Vagina (tissue), 2 donors: Measurements from ENCODE around the gene BBIP1. TPM values are rescaled to one million over a fixed set of nuclear protein-coding genes. Genes with fewer than 3 reads are reported as not detected.

Experiments
- DNase-seq, 2 donors: peaks; one replicate each; pipeline ENCODE4 v3.0.0-alpha.2; 2017; ENCODE audit errors: extremely low spot score in 2 of 2
- H3K27ac ChIP-seq: fragments of 200-600 bp; sonication (generic); one replicate; pipeline ENCODE4 v1.5.1; 2019
- H3K27me3 ChIP-seq: fragments of 200-600 bp; sonication (generic); one replicate; pipeline ENCODE4 v1.5.1; 2019
- H3K36me3 ChIP-seq, 2 donors: fragments of 200-600 bp; sonication (generic); one replicate each; pipeline ENCODE4 v1.5.1; 2017 to 2019
- H3K4me1 ChIP-seq: fragments of 200-600 bp; sonication (generic); one replicate; pipeline ENCODE4 v1.5.1; 2019
- H3K4me3 ChIP-seq, 2 donors: fragments of 200-600 bp; sonication (generic); 1 replicate in 1 of 2; 2 replicates in 1 of 2; pipeline ENCODE4 v1.5.1; 2016 to 2019
- H3K9me3 ChIP-seq: fragments of 200-600 bp; sonication (generic); one replicate; pipeline ENCODE4 v1.5.1; 2019
- CTCF ChIP-seq, 3 experiments: fragments of 450-650 bp in 2 of 3; fragments of 200-600 bp in 1 of 3; sonication (generic) in 1 of 3; IDR thresholded peaks; one replicate each; pipeline ENCODE4 v1.5.1; 2017 to 2019; ENCODE audit warnings: antibody characterized with exemption in 3 of 3, mild to moderate bottlenecking in 2 of 3, moderate library complexity in 2 of 3
- POLR2A ChIP-seq, 2 donors: fragments of 450-650 bp; IDR thresholded peaks; one replicate each; pipeline ENCODE4 v1.6.1; 2017; ENCODE audit warnings: antibody characterized with exemption in 2 of 2, mild to moderate bottlenecking in 2 of 2, moderate library complexity in 2 of 2
- POLR2AphosphoS5 ChIP-seq, 2 donors: sonication (generic); formaldehyde crosslinking; IDR thresholded peaks; one replicate each; pipeline ENCODE4 v1.9.0; 2017; ENCODE audit warnings: antibody characterized with exemption in 2 of 2, mild to moderate bottlenecking in 2 of 2, low read depth in 1 of 2; ENCODE audit not compliant: insufficient read depth in 1 of 2
- intact Hi-C: fragments of 100-400 bp; cut with DNase I; formaldehyde crosslinking; loops from one replicate; pipeline ENCODE4 v1.15.1; 2023
- total RNA-seq: library from RNA; depleted of rRNA; stranded (reverse); fragments of >200 nt; gene quantifications from one replicate; pipeline ENCODE4 v1.2.3, GENCODE V29; 2016

BBIP1 gene
- total RNA-seq, 1 donor from 2014 or later = 15.2 TPM

DNA sequence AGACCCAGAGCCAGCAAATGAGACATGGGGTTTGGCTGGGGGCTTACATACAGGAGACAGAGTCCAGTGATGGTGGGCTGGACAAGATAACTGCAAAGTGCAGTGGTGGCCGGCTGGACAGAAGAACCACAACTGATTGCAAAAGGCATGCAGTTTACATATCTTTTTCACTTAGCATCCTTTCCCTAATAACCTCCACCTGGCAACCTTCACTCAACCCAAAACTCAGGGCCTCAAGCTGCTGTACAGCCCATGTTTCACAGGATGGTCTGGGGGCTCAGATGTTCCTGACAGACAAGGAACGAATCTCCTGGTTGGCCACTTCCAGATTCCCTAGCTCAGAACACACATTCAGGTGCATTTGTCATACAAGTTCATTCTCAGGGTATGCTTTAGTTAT is 55.0 kb downstream of the BBIP1 start:
- Histone ChIP-seq H3K27ac (peak overlapping the region; percentile 86), H3K36me3 (no peaks in the 10 kb centered on the region), H3K9me3 (no peaks in the 10 kb centered on the region), H3K4me3 (no peak overlapping the region), H3K27me3 (no peaks in the 10 kb centered on the region), H3K4me1 (peaks cover 89% of the 10 kb centered on the region)
- no peak for TF ChIP-seq POLR2AphosphoS5 (IDR thresholded peaks at IDR 0.05; ENCODE audit: insufficient read depth in 1 of 2, low read depth in 1 of 2)
- TF ChIP-seq CTCF (IDR thresholded peaks at IDR 0.05) = no peak
- no peak for TF ChIP-seq POLR2A (IDR thresholded peaks at IDR 0.05)
- no peak for DNase-seq
- intact Hi-C loops = no loop called here

DNA sequence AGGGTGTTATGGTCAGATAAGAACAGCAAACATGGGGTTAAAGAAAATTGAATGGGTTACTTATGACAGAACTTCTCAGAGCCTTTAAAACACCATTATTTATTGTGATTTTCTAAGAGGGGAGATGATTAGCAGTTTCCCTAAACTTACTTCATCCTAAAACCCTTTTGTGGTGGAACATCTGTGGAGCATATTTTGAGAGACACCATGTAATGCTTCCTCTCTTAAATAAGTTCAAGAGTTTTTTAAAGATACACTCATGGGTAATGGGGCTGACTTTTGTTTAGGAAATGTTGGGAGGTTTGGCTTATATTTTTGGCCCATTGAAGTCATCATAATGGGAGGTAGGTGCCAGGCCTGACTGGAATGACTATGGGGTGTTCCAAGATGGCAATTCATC is 55.6 kb downstream of the BBIP1 start:
- DNase-seq = no peak
- intact Hi-C loops = no loop called here
- no peaks in the 10 kb centered on the region for H3K27me3 ChIP-seq
- no peak overlapping the region for H3K4me3 ChIP-seq
- no peaks in the 10 kb centered on the region for H3K36me3 ChIP-seq
- peaks cover 92% of the 10 kb centered on the region for H3K4me1 ChIP-seq
- peak overlapping the region; percentile 86 for H3K27ac ChIP-seq
- H3K9me3 ChIP-seq = no peaks in the 10 kb centered on the region
- TF ChIP-seq POLR2AphosphoS5 (IDR thresholded peaks at IDR 0.05; ENCODE audit: insufficient read depth in 1 of 2, low read depth in 1 of 2) (no peak), CTCF (IDR thresholded peaks at IDR 0.05) (no peak), POLR2A (IDR thresholded peaks at IDR 0.05) (no peak)

DNA sequence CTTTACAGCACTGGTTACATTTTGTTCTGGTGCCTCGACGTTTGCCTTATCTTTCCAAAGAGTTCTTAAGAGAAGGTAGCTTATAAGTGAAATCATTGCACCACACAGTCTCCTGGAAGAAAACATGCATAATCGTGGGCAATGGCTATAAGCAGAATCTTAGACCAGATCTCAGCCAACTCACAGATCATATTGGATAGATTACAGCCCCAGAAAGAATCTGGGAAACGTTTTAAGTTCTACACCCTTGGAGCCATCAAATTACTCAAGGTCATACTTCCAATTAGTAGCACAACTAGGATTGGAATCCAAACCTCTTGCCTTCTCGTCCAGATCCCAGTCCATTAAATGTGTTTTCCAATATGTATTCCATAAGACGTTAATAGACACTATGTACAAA is 56.0 kb downstream of the BBIP1 start:
- intact Hi-C loops = no loop called here
- no peaks in the 10 kb centered on the region for H3K9me3 ChIP-seq
- H3K27me3 ChIP-seq = no peaks in the 10 kb centered on the region
- DNase-seq = no peak
- H3K27ac ChIP-seq = peak overlapping the region; percentile 86
- no peaks in the 10 kb centered on the region for H3K36me3 ChIP-seq
- H3K4me3 ChIP-seq = no peak overlapping the region
- TF ChIP-seq POLR2A (IDR thresholded peaks at IDR 0.05) (no peak), CTCF (IDR thresholded peaks at IDR 0.05) (no peak), POLR2AphosphoS5 (IDR thresholded peaks at IDR 0.05; ENCODE audit: insufficient read depth in 1 of 2, low read depth in 1 of 2) (no peak)
- peaks cover 93% of the 10 kb centered on the region for H3K4me1 ChIP-seq

- Histone ChIP-seq H3K4me1 (peaks cover 97% of the 10 kb centered on the region), H3K27ac (peak overlapping the region; percentile 86), H3K4me3 (no peak overlapping the region), H3K27me3 (no peaks in the 10 kb centered on the region), H3K9me3 (no peaks in the 10 kb centered on the region), H3K36me3 (no peaks in the 10 kb centered on the region)
- peak in 1 of 2 donors; percentile 92 for TF ChIP-seq POLR2AphosphoS5 (IDR thresholded peaks at IDR 0.05; ENCODE audit: insufficient read depth in 1 of 2, low read depth in 1 of 2)
- no peak for TF ChIP-seq POLR2A (IDR thresholded peaks at IDR 0.05)
- no peak for TF ChIP-seq CTCF (IDR thresholded peaks at IDR 0.05)
- intact Hi-C loops = no loop called here
- peak; percentile 93 to 96 for DNase-seq
Measured at GRCh38 chr10:110861930-110862649, 56.9 kb downstream of the BBIP1 start.

DNA sequence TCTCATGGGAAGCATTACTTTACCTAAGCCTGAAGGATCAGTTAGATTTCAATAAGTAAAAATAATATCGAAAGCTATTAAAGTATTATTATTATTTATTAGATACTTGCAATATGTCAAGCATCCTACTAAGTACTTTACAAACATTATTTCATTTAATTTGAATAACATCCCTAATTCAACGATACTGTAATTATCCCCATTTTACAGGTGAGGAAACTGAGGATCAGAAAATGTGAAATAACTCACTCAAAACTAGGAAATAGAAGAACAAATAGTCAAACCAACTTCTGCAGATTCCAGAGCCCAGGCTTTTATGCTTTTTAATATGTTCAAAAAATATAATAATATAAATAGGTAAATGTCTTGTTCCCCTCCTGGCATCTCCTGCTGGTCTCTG is 57.5 kb downstream of the BBIP1 start:
- Histone ChIP-seq H3K27ac (peak overlapping the region; percentile 86), H3K4me1 (peaks cover 93% of the 10 kb centered on the region), H3K36me3 (no peaks in the 10 kb centered on the region), H3K9me3 (no peaks in the 10 kb centered on the region), H3K4me3 (no peak overlapping the region), H3K27me3 (no peaks in the 10 kb centered on the region)
- TF ChIP-seq CTCF (IDR thresholded peaks at IDR 0.05) (no peak), POLR2A (IDR thresholded peaks at IDR 0.05) (no peak), POLR2AphosphoS5 (IDR thresholded peaks at IDR 0.05; ENCODE audit: insufficient read depth in 1 of 2, low read depth in 1 of 2) (no peak)
- DNase-seq = no peak
- intact Hi-C loops = no loop called here
